ENCODE results near the gene BCAS3.

BCAS3 gene

GRCh38 chr17:60676758-60677307 is 818 bp upstream of the BCAS3 start:
- TF ChIP-seq POLR2A (IDR thresholded peaks at IDR 0.05; ENCODE audit: low read depth, low read length) (no peak), TAF1 (IDR thresholded peaks at IDR 0.05; ENCODE audit: borderline replicate concordance, low read depth, low read length) (no peak), POLR2AphosphoS5 (IDR thresholded peaks at IDR 0.05; ENCODE audit: low read depth, low read length) (no peak)
- FAIRE-seq (no peak), DNase-seq (ENCODE audit: insufficient read length) (no peak)

GRCh38 chr17:60678118-60678444 is 430 bp downstream of the BCAS3 start:
- TF ChIP-seq POLR2A (IDR thresholded peaks at IDR 0.05; ENCODE audit: low read depth, low read length), result no peak
- TF ChIP-seq TAF1 (IDR thresholded peaks at IDR 0.05; ENCODE audit: borderline replicate concordance, low read depth, low read length), result no peak
- no peak for TF ChIP-seq POLR2AphosphoS5 (IDR thresholded peaks at IDR 0.05; ENCODE audit: low read depth, low read length)
- FAIRE-seq (no peak), DNase-seq (ENCODE audit: insufficient read length) (peak; percentile 14)

- FAIRE-seq, result no peak
- TF ChIP-seq POLR2AphosphoS5 (IDR thresholded peaks at IDR 0.05; ENCODE audit: low read depth, low read length), result no peak
- TF ChIP-seq TAF1 (IDR thresholded peaks at IDR 0.05; ENCODE audit: borderline replicate concordance, low read depth, low read length), result no peak
- no peak for DNase-seq (ENCODE audit: insufficient read length)
Measured at GRCh38 chr17:60679287-60679686, 1.6 kb downstream of the BCAS3 start.

- DNase-seq (ENCODE audit: insufficient read length) (no peak), FAIRE-seq (no peak)
- no peak for TF ChIP-seq TAF1 (IDR thresholded peaks at IDR 0.05; ENCODE audit: borderline replicate concordance, low read depth, low read length)
- TF ChIP-seq POLR2A (IDR thresholded peaks at IDR 0.05; ENCODE audit: low read depth, low read length), result no peak
- no peak for TF ChIP-seq POLR2AphosphoS5 (IDR thresholded peaks at IDR 0.05; ENCODE audit: low read depth, low read length)
Measured at GRCh38 chr17:60680754-60681153, 3.1 kb downstream of the BCAS3 start.

DNA sequence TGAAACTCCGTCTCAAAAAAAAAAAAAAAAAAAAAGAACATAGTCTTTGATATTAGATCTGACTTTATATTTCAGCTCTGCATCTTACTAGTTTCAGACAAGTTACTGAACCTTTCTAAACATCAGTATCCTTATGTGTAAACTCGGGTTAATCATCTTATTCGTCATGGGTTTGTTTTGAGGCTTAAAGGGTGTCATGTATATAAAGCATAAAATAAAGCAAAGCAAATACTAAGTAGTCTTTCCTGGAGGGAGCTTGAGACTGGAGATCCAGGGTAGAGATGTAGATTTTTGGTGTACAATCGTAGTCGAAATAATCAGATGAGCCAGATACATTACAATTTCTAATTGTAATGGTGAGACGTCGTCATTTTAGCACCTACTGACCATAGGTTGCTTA is 7.8 kb downstream of the BCAS3 start:
- DNase-seq (ENCODE audit: insufficient read length) (no peak), FAIRE-seq (no peak)
- TF ChIP-seq TAF1 (IDR thresholded peaks at IDR 0.05; ENCODE audit: borderline replicate concordance, low read depth, low read length) (no peak), POLR2A (IDR thresholded peaks at IDR 0.05; ENCODE audit: low read depth, low read length) (no peak), POLR2AphosphoS5 (IDR thresholded peaks at IDR 0.05; ENCODE audit: low read depth, low read length) (no peak)

- TF ChIP-seq POLR2A (IDR thresholded peaks at IDR 0.05; ENCODE audit: low read depth, low read length) (no peak), TAF1 (IDR thresholded peaks at IDR 0.05; ENCODE audit: borderline replicate concordance, low read depth, low read length) (no peak), POLR2AphosphoS5 (IDR thresholded peaks at IDR 0.05; ENCODE audit: low read depth, low read length) (no peak)
- DNase-seq (ENCODE audit: insufficient read length) (no peak), FAIRE-seq (no peak)
Measured at GRCh38 chr17:60695960-60696359, 18.3 kb downstream of the BCAS3 start.

DNA sequence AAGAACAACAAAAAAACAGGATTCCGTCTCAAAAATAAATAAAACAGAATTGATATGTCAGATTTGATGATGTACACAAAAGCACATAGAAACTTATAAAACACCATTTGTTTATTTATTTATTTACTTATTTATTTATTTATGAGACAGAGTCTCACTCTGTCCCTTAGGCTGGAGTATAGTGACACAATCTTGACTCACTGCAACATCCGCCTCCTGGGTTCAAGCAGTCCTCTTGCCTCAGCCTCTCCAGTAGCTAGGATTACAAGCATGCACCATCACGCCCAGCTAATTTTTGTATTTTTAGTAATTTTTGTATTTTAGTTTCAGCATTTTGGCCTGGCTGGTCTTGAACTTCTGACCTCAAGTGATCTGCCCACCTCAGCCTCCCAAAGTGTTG is 21.4 kb downstream of the BCAS3 start:
- no peak for DNase-seq (ENCODE audit: insufficient read length)
- TF ChIP-seq POLR2A (IDR thresholded peaks at IDR 0.05; ENCODE audit: low read depth, low read length) (no peak), TAF1 (IDR thresholded peaks at IDR 0.05; ENCODE audit: borderline replicate concordance, low read depth, low read length) (no peak), POLR2AphosphoS5 (IDR thresholded peaks at IDR 0.05; ENCODE audit: low read depth, low read length) (no peak)
- FAIRE-seq, result no peak

- TF ChIP-seq POLR2A (IDR thresholded peaks at IDR 0.05; ENCODE audit: low read depth, low read length) (no peak), POLR2AphosphoS5 (IDR thresholded peaks at IDR 0.05; ENCODE audit: low read depth, low read length) (no peak), TAF1 (IDR thresholded peaks at IDR 0.05; ENCODE audit: borderline replicate concordance, low read depth, low read length) (no peak)
- FAIRE-seq (no peak), DNase-seq (ENCODE audit: insufficient read length) (no peak)
Measured at GRCh38 chr17:60704170-60704569, 26.5 kb downstream of the BCAS3 start.

GRCh38 chr17:60712675-60713074 is 35.0 kb downstream of the BCAS3 start:
- FAIRE-seq (no peak), DNase-seq (ENCODE audit: insufficient read length) (no peak)
- no peak for TF ChIP-seq TAF1 (IDR thresholded peaks at IDR 0.05; ENCODE audit: borderline replicate concordance, low read depth, low read length)
- no peak for TF ChIP-seq POLR2AphosphoS5 (IDR thresholded peaks at IDR 0.05; ENCODE audit: low read depth, low read length)
- no peak for TF ChIP-seq POLR2A (IDR thresholded peaks at IDR 0.05; ENCODE audit: low read depth, low read length)

DNA sequence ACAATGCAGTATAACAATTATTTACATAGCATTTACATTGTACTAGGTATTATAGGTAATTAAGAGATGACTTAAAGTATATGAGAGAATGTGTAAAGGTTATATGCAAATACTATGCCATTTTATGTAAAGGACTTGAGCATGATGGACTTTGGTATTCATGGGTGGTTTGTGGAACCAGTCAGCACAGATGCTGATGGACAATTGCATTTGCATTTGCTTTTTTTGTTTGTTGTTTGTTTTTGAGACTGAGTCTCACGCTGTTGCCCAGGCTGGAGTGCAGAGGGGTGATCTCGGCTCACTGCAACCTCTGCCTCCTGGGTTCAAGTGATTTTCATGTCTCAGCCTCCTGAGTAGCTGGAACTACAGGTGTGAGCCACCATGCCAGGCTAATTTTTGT is 36.0 kb downstream of the BCAS3 start:
- no peak for DNase-seq (ENCODE audit: insufficient read length)
- no peak for FAIRE-seq

DNA sequence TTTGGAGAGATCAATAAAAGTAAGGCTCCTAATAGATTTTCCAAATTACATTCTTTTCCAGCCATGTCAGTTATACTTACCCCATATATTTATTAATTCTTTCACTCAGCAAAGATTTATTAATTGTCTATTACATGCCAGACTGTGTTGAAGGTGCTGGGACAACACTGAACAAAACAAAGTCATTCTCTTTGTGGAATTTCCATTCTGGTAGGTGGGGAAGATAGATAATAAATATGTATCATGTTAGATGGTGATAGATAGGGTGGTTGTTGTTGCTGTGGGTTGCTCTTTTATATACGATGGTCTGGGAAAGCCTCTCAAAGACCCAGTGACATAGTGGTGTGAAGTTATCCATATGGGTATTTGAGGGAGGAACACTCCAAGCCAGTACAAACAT is 39.1 kb downstream of the BCAS3 start:
- no peak for TF ChIP-seq TAF1 (IDR thresholded peaks at IDR 0.05; ENCODE audit: borderline replicate concordance, low read depth, low read length)
- TF ChIP-seq POLR2AphosphoS5 (IDR thresholded peaks at IDR 0.05; ENCODE audit: low read depth, low read length), result no peak
- TF ChIP-seq POLR2A (IDR thresholded peaks at IDR 0.05; ENCODE audit: low read depth, low read length), result no peak
- DNase-seq (ENCODE audit: insufficient read length) (no peak), FAIRE-seq (no peak)

More for the DNA sequence above, 36.0 kb downstream of the BCAS3 start:
- TF ChIP-seq POLR2A (IDR thresholded peaks at IDR 0.05; ENCODE audit: low read depth, low read length) (no peak), TAF1 (IDR thresholded peaks at IDR 0.05; ENCODE audit: borderline replicate concordance, low read depth, low read length) (no peak), POLR2AphosphoS5 (IDR thresholded peaks at IDR 0.05; ENCODE audit: low read depth, low read length) (no peak)

DNA sequence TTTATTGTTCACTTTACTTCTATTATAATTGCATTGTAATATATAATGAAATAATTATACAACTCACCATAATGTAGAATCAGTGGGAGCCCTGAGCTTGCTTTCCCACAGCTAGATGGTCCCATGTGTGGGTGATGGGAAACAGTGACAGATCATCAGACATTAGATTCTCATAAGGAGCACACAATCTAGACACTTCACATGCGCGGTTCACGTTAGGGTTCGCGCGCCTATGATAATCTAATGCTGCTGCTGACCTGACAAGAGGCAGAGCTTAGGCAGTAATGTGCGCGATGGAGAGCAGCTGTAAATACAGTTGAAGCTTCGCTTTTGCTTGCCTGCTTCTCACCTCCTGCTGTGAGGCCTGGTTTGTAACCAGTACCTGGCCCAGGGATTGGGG is 40.2 kb downstream of the BCAS3 start:
- FAIRE-seq (no peak), DNase-seq (ENCODE audit: insufficient read length) (no peak)
- TF ChIP-seq TAF1 (IDR thresholded peaks at IDR 0.05; ENCODE audit: borderline replicate concordance, low read depth, low read length) (no peak), POLR2AphosphoS5 (IDR thresholded peaks at IDR 0.05; ENCODE audit: low read depth, low read length) (no peak), POLR2A (IDR thresholded peaks at IDR 0.05; ENCODE audit: low read depth, low read length) (no peak)
